ENCODE results near the gene CNTN2.

DNA sequence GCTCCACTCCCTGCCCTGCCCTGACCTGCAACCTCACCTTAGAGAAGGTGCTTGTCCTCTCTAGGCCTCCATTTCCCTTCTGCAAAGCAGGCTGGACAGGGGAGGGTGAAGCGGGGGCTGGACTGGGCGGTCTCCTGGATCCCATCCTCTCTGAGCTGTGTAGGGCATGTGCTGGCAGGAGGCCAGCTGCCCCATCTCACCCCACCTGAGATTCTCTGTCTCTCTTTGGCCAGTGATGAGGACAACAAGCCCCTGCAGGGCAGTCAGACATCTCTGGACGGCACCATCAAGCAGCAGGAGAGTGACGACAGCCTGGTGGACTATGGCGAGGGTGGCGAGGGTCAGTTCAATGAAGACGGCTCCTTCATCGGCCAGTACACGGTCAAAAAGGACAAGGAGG is 26.9 kb upstream of the CNTN2 start:
- no peak for TF ChIP-seq EZH2 (IDR thresholded peaks at IDR 0.05; ENCODE audit: borderline replicate concordance, insufficient read depth, low read length, poor library complexity, severe bottlenecking)
- peak; percentile 5 for TF ChIP-seq POLR2AphosphoS5 (IDR thresholded peaks at IDR 0.05)
- no peak for TF ChIP-seq CTCF (IDR thresholded peaks at IDR 0.05; ENCODE audit: poor library complexity, severe bottlenecking)
- no peak for TF ChIP-seq EP300 (conservative IDR thresholded peaks at IDR 0.05; ENCODE audit: poor library complexity, severe bottlenecking)
- TF ChIP-seq TAF1 (IDR thresholded peaks at IDR 0.05; ENCODE audit: low read depth), result no peak
- TF ChIP-seq SMC3 (conservative IDR thresholded peaks at IDR 0.05; ENCODE audit: poor library complexity), result no peak
- no peak for TF ChIP-seq RAD21 (conservative IDR thresholded peaks at IDR 0.05)
- TF ChIP-seq, protein P1, sequence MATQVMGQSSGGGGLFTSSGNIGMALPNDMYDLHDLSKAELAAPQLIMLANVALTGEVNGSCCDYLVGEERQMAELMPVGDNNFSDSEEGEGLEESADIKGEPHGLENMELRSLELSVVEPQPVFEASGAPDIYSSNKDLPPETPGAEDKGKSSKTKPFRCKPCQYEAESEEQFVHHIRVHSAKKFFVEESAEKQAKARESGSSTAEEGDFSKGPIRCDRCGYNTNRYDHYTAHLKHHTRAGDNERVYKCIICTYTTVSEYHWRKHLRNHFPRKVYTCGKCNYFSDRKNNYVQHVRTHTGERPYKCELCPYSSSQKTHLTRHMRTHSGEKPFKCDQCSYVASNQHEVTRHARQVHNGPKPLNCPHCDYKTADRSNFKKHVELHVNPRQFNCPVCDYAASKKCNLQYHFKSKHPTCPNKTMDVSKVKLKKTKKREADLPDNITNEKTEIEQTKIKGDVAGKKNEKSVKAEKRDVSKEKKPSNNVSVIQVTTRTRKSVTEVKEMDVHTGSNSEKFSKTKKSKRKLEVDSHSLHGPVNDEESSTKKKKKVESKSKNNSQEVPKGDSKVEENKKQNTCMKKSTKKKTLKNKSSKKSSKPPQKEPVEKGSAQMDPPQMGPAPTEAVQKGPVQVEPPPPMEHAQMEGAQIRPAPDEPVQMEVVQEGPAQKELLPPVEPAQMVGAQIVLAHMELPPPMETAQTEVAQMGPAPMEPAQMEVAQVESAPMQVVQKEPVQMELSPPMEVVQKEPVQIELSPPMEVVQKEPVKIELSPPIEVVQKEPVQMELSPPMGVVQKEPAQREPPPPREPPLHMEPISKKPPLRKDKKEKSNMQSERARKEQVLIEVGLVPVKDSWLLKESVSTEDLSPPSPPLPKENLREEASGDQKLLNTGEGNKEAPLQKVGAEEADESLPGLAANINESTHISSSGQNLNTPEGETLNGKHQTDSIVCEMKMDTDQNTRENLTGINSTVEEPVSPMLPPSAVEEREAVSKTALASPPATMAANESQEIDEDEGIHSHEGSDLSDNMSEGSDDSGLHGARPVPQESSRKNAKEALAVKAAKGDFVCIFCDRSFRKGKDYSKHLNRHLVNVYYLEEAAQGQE (IDR thresholded peaks at IDR 0.05; ENCODE audit: borderline replicate concordance), result no peak

Data from neural cell (in vitro differentiated cells).